Measurements from ENCODE around the gene ALK.
"Not testable (repeated sequence)": the region's sequence is repeated elsewhere in the genome, so short reads cannot be mapped to it uniquely, and the experiment has no call there.

The ALK gene

DNA sequence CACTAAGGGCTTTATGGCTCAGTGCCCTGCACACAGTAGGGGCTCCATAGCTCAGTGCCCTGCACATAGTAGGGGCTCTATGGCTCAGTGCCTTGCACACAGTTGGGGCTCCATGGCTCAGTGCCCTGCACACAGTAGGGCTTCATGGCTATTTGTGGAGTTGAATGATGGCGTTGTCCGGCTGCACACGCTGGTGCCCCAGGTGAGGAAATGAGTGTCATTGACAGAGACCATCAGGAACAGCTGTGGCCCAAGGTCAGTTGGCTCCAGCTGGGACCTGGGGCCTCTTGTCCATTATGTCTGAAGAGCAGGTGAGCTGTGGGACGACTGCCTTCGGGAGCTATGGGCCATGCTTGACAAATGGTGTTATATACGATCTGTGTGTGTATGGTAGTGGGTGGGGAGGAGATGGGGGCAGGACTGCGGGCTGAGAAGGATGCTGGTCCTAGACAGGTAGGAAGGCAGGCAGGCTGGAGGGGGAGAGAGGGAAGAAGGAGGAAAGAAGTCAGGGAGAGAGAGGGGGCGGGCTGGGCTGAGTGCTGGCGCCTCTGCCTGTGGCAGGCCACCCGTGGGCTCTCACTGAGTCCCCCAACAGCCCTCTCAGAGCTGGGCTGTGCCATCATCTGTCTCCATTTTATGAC, 675.5 kb downstream of the ALK start:
- Mint-ChIP-seq H3K9me3 (no peaks in the 10 kb centered on the region), H3K4me3 (no peak overlapping the region), H3K4me1 (ENCODE audit: low read depth) (no peaks in the 10 kb centered on the region), H3K27me3 (ENCODE audit: low read depth) (no peaks in the 10 kb centered on the region), H3K36me3 (ENCODE audit: low read depth) (no peaks in the 10 kb centered on the region), H3K27ac (no peak overlapping the region)

DNA sequence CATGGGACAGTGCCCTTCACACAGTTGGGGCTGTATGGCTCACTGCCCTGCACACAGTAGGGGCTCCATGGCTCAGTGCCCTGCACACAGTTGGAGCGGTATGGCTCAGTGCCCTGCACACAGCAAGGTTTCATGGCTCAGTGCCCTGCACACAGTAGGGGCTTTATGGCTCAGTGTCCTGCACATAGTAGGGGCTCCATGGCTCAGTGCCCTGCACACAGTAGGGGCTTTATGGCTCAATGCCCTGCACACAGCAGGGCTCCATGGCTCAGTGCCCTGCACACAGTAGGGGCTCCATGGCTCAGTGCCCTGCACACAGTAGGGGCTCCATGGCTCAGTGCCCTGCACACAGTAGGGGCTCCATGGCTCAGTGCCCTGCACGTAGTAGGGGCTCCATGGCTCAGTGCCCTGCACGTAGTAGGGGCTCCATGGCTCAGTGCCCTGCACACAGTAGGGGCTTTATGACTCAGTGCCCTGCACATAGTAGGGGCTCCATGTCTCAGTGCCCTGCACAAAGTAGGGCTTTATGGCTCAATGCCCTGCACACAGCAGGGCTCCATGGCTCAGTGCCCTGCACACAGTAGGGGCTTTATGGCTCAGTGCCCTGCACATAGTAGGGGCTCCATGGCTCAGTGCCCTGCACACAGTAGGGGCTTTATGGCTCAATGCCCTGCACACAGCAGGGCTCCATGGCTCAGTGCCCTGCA, 676.2 kb downstream of the ALK start:
- not testable (repeated sequence) for H3K36me3 Mint-ChIP-seq (ENCODE audit: low read depth); H3K27me3 Mint-ChIP-seq (ENCODE audit: low read depth); H3K9me3 Mint-ChIP-seq; H3K4me3 Mint-ChIP-seq; H3K27ac Mint-ChIP-seq; H3K4me1 Mint-ChIP-seq (ENCODE audit: low read depth)

DNA sequence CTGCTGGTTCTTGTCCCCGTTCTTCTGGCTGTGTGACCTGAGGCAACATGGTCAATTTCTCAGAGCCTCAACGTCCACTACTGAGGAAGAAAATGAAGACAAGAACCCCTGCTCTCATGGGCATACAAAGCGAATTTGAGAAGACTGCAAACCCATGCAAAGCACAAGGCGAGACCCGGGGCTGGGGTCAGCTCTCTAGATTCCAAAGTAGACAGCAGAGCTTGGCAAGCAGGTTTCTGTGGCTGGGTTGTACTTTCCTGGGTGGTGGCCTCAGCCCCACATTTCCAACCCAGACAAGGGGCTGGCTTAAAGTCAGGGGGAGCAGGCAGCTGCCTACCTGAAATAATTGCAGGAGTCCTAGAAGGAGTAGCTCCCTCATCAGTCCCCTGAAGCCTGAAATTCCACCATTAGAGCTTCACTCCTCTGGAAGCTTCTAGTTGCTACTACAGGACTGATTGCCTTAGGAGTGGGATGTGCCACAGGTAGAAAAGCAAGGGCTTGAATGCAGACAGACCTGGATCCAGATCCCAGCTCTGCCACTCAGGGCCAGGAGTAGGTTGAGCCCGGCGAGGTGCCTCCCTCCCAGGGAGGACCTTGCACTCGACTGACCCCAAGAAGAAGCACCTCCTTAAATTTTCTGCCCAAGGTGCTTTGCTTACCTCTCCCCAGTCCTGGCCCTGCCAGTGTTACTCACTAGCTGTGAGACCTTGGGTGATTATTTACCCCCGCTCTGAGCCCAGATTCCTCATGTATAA, 678.6 kb downstream of the ALK start:
- Mint-ChIP-seq H3K36me3 (ENCODE audit: low read depth) (no peaks in the 10 kb centered on the region), H3K27ac (no peak overlapping the region), H3K4me1 (ENCODE audit: low read depth) (no peaks in the 10 kb centered on the region), H3K27me3 (ENCODE audit: low read depth) (no peaks in the 10 kb centered on the region), H3K4me3 (no peak overlapping the region), H3K9me3 (no peaks in the 10 kb centered on the region)

DNA sequence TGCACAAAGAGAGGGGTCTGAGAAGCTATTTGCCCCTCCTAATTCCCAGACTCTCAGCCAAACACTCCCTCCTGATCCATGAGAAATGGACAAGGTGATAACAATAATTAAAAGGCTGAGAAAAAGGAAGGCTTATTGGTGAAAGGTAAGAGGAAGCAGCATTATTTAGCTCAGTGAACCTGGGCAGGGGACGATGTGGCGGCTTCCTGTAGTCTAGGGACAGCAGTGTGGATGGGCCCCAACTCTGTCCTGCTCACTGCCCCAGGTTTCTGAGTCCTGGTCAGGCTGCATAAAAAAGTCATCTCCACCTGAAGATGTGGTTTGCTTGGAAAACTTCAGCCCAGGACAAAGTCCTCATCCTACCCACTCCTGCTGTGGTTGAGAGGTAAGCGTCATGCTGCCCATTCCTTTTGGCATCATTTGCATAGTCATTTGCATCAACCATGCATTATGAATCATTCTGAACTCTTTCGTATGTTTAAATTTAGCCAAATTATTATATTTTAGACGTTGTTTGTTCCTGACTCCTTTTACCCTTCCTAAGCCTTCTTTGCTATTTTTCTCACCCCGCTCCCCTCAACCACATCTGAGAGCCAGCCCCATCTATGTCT, 679.3 kb downstream of the ALK start:
- Mint-ChIP-seq H3K27me3 (ENCODE audit: low read depth) (no peaks in the 10 kb centered on the region), H3K36me3 (ENCODE audit: low read depth) (no peaks in the 10 kb centered on the region), H3K9me3 (no peaks in the 10 kb centered on the region), H3K4me3 (no peak overlapping the region), H3K27ac (no peak overlapping the region), H3K4me1 (ENCODE audit: low read depth) (no peaks in the 10 kb centered on the region)

DNA sequence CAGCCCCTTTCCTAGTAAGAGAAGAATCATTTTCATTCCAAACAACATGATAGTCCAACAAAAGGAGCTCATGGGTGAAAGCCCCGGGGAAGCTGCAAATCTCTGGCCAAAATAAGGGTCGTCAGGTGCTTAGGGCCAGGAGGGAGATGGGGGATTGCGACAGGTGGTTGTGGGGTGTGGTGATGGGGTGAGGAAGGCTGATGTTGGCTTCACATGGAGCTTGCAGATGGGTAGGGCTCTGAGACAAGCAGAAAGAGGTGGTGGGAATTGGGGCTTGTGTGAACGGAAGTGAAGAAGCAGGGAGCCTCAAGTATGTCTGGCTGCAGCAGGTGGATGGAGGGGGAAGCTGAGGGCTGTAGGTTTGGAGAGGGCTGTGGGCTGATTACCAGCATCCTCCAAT, 680.0 kb downstream of the ALK start:
- Mint-ChIP-seq H3K9me3 (no peaks in the 10 kb centered on the region), H3K27ac (no peak overlapping the region), H3K27me3 (ENCODE audit: low read depth) (no peaks in the 10 kb centered on the region), H3K4me1 (ENCODE audit: low read depth) (no peaks in the 10 kb centered on the region), H3K4me3 (no peak overlapping the region), H3K36me3 (ENCODE audit: low read depth) (no peaks in the 10 kb centered on the region)

DNA sequence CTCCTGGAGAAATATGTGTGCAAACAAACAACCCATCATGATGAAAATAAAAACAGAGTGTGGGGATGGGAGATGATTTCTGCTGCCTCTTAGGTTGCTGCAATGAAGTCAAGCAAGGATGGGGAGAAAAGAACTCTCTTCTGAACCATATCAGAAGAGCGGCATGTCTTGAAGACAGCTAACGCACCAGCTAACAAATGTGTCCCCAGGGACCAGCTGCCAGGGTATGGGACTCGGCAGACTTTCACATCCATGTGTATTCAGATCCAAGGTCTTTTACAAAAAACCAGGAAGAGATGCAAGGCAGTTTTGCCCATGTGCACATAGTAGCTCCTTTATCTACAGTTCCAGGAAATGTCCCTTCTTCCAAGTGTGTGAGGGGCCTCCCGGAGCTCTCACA, 680.8 kb downstream of the ALK start:
- H3K4me3 Mint-ChIP-seq: no peak overlapping the region
- no peak overlapping the region for H3K27ac Mint-ChIP-seq
- H3K9me3 Mint-ChIP-seq: no peaks in the 10 kb centered on the region
- no peaks in the 10 kb centered on the region for H3K4me1 Mint-ChIP-seq (ENCODE audit: low read depth)
- no peaks in the 10 kb centered on the region for H3K27me3 Mint-ChIP-seq (ENCODE audit: low read depth)
- no peaks in the 10 kb centered on the region for H3K36me3 Mint-ChIP-seq (ENCODE audit: low read depth)

DNA sequence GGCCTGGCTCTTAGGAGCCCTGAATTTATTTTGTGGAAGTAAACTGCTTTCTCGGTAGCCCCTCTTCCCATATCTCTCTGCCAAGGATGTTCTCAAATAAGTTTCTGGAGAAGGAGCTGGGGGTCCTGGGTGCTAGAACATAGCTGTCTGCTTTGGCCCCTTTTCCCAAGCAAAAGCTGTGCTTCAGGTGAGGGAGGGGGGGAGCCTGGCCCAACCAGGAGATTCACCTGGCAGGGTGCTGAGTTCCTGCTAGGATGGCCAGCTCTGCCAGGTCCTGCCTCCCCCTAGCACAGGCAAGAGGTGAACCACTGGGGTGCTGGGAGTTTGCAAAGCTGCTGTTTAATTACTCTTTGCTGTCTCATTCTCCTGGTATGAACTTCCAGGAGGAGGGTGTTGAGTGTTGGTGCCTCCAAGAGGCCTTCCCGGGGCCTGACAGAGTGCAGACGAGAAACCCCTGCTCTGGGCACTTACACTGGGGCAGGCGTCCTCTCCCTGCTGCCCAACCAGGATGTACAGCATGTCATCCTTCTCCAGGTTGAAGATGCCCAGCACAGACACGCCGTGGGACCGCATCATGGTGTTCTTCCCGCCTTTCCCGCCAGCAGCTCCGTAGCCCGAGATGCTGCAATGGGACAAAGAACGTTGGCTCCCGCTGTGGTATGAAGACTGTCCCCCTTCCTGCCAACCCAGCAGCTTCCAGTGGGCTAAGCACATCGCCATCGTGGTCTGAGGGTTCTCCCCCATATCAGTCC, 682.0 kb downstream of the ALK start:
- H3K4me1 Mint-ChIP-seq (ENCODE audit: low read depth): no peaks in the 10 kb centered on the region
- H3K36me3 Mint-ChIP-seq (ENCODE audit: low read depth): no peaks in the 10 kb centered on the region
- H3K27me3 Mint-ChIP-seq (ENCODE audit: low read depth): no peaks in the 10 kb centered on the region
- no peak overlapping the region for H3K27ac Mint-ChIP-seq
- H3K4me3 Mint-ChIP-seq: no peak overlapping the region
- H3K9me3 Mint-ChIP-seq: no peaks in the 10 kb centered on the region

DNA sequence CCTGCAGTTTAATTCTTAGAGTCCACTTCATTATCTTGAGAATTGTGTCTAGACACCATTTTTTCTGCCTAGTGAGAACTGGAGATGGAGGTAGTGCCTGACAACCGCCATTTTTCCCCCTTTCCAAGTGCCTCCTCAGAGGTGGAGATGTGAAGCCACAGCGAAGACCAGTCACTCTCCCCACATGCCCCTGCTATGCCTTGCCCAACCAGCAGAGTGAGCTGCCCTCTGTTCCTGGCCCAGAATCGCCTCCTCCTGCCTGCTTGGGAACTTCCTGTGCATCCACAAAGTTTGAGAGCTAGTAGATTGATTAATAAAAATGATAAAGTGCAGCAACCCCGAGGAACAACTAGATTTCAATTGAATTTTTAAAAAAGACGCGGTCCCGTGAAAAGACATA, 682.9 kb downstream of the ALK start:
- no peak overlapping the region for H3K27ac Mint-ChIP-seq
- H3K27me3 Mint-ChIP-seq (ENCODE audit: low read depth): no peaks in the 10 kb centered on the region
- H3K4me1 Mint-ChIP-seq (ENCODE audit: low read depth): no peaks in the 10 kb centered on the region
- no peaks in the 10 kb centered on the region for H3K36me3 Mint-ChIP-seq (ENCODE audit: low read depth)
- no peaks in the 10 kb centered on the region for H3K9me3 Mint-ChIP-seq
- no peak overlapping the region for H3K4me3 Mint-ChIP-seq

DNA sequence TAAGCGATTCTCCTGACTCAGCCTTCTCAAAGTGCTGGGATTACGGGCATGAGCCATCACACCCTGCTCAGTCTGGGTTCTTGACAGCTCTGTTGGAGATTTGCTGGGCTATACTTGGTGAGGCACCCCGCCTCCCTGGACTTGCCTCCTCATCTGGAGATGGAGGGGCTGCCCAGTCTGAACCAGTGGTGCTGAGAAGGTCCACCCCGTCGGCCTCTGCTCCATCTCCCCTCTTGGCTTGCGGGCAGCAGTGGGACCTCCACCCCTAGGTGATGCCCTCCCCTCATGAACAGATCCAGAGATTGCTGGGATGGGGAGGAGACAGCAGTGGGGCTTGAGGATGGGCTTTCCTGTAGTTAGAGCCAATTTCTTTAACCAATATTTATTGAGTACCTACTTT, 685.3 kb downstream of the ALK start:
- H3K4me3 Mint-ChIP-seq: no peak overlapping the region
- no peak overlapping the region for H3K27ac Mint-ChIP-seq
- no peaks in the 10 kb centered on the region for H3K27me3 Mint-ChIP-seq (ENCODE audit: low read depth)
- no peaks in the 10 kb centered on the region for H3K36me3 Mint-ChIP-seq (ENCODE audit: low read depth)
- no peaks in the 10 kb centered on the region for H3K9me3 Mint-ChIP-seq
- no peaks in the 10 kb centered on the region for H3K4me1 Mint-ChIP-seq (ENCODE audit: low read depth)

DNA sequence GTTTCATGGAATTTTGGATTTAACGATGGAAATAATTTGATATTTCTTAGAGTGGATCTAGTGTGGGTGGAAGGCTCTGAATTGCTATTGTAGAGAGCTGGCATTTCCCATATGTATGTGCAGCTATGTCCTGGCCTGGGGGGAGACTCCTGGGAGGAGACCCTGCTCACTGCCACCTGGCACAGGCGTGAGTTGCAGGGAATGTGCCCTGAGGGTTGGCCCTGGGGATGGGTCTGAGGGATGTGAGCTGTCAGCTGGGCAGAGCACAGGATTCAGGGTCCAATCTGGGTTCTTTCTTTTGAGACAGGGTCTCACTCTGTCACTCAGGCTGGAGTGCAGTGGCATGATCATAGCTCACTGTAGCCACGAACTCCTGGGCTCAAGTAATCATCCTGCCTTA, 686.0 kb downstream of the ALK start:
- Mint-ChIP-seq H3K36me3 (ENCODE audit: low read depth) (no peaks in the 10 kb centered on the region), H3K27me3 (ENCODE audit: low read depth) (no peaks in the 10 kb centered on the region), H3K27ac (no peak overlapping the region), H3K4me3 (no peak overlapping the region), H3K4me1 (ENCODE audit: low read depth) (no peaks in the 10 kb centered on the region), H3K9me3 (no peaks in the 10 kb centered on the region)

DNA sequence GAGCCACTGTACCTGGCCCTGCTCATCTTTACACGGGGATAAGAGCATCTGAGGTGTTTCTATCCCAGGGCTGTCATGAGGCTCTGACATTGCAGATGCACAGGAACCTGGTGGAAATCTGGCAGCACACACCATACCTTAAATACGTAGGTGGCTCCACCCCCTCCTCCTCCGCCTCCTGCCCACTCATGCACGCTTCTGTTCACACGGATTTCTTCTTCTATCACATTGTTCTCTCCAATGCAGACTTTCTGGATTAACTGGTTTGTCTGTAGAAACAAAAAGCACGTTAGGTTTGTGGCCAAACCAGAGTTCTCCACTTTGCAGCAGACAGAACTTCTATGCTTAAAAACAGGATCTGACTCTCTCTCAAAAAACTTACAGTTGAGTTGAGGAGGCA, 688.0 kb downstream of the ALK start:
- Mint-ChIP-seq H3K36me3 (ENCODE audit: low read depth) (no peaks in the 10 kb centered on the region), H3K9me3 (no peaks in the 10 kb centered on the region), H3K4me3 (no peak overlapping the region), H3K27me3 (ENCODE audit: low read depth) (no peaks in the 10 kb centered on the region), H3K27ac (no peak overlapping the region), H3K4me1 (ENCODE audit: low read depth) (no peaks in the 10 kb centered on the region)

DNA sequence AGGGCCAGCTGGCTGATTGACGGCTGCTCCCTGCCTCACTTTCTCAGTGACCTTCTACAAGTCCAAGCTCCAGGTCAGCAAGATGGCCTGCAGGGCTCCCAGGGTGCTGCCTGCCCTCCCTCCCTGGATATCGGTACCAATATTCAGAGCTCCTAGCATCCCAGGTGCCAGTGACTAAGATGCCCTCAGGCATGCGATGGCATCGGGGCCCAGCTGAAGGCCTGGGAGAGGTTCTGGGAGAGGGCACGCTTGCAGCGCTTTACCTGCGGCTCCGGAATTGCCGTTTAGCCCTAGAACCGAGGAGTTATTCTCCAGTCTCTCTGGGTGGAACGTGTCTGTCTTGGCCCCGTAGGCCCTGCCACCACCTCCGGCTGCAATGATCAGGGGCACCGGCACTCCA, 689.3 kb downstream of the ALK start:
- no peaks in the 10 kb centered on the region for H3K9me3 Mint-ChIP-seq
- no peaks in the 10 kb centered on the region for H3K27me3 Mint-ChIP-seq (ENCODE audit: low read depth)
- H3K36me3 Mint-ChIP-seq (ENCODE audit: low read depth): no peaks in the 10 kb centered on the region
- H3K4me3 Mint-ChIP-seq: no peak overlapping the region
- H3K4me1 Mint-ChIP-seq (ENCODE audit: low read depth): no peaks in the 10 kb centered on the region
- no peak overlapping the region for H3K27ac Mint-ChIP-seq

DNA sequence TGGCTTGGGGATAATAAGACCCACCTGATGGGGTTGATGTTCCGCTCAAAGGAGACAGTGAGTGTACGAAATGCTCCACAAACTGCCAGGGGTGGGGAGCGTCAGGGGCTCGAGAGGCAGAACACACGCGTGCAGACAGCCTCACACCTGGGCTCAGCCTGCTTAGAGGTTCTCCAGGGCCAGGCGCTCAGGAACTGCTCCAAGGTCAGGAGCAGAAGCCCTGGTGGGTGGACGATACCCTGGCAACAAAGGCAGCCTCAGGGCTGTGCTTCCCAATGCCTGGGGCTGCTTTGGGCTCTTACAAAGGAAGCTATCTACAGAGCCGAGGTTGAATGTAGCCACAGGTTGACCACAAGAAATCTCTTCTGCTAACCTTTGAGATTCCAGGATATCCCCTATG, 691.7 kb downstream of the ALK start:
- H3K4me3 Mint-ChIP-seq: no peak overlapping the region
- H3K27ac Mint-ChIP-seq: no peak overlapping the region
- no peaks in the 10 kb centered on the region for H3K9me3 Mint-ChIP-seq
- H3K27me3 Mint-ChIP-seq (ENCODE audit: low read depth): no peaks in the 10 kb centered on the region
- no peaks in the 10 kb centered on the region for H3K36me3 Mint-ChIP-seq (ENCODE audit: low read depth)
- H3K4me1 Mint-ChIP-seq (ENCODE audit: low read depth): no peaks in the 10 kb centered on the region

DNA sequence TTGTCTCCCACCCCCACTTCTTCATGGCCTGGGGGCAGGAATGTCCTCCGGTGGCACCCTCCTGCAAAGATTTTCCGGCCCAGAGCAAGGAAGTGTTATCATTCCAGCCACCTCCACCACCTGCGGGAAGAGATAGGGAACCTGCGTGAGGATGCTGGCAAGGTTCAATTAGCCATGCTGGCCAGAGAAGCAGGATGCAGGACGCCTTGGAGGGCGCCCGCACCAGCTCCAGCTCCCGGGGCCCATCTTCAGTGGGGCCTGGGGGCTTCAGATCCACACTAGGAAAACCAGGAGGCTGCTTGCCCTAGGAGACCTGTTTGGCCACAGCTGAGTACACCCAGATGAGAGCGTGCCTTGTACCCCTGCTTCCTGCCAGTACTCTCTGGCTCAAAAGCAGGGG, 692.4 kb downstream of the ALK start:
- no peaks in the 10 kb centered on the region for H3K36me3 Mint-ChIP-seq (ENCODE audit: low read depth)
- H3K27me3 Mint-ChIP-seq (ENCODE audit: low read depth): no peaks in the 10 kb centered on the region
- H3K27ac Mint-ChIP-seq: no peak overlapping the region
- no peak overlapping the region for H3K4me3 Mint-ChIP-seq
- no peaks in the 10 kb centered on the region for H3K4me1 Mint-ChIP-seq (ENCODE audit: low read depth)
- no peaks in the 10 kb centered on the region for H3K9me3 Mint-ChIP-seq
